Natural killer cell (primary cell): ENCODE measurements around the gene TPM4. TPM values are rescaled to one million over a fixed set of nuclear protein-coding genes. Genes with fewer than 3 reads are reported as not detected.

ENCODE experiments used
- ATAC-seq, 3 donors: fragments of 150-1000 bp in 2 of 3; fragments of 200-7000 bp in 1 of 3; cut with Tn5 transposase; 1 replicate in 1 of 3; 2 replicates in 2 of 3; pipeline ENCODE4 v1.10.0; 2021; ENCODE audit warnings: mild to moderate bottlenecking in 2 of 3, moderate library complexity in 2 of 3
- DNase-seq, 2 donors: peaks; one replicate each; pipeline versions ENCODE4 v3.0.0 to v3.0.0-alpha.2; 2013 to 2021; ENCODE audit warnings: mixed read lengths in 1 of 2
- H3K27ac ChIP-seq: one replicate; pipeline ENCODE4 v1.5.1; 2013; ENCODE audit warnings: mild to moderate bottlenecking, low read length
- H3K27me3 ChIP-seq: one replicate; pipeline ENCODE4 v1.6.1; 2013; ENCODE audit warnings: low read length; ENCODE audit not compliant: control insufficient read depth, insufficient read depth
- H3K36me3 ChIP-seq: one replicate; pipeline ENCODE4 v1.6.1; 2013; ENCODE audit warnings: low read length; ENCODE audit not compliant: control insufficient read depth, insufficient read depth
- H3K4me1 ChIP-seq: one replicate; pipeline ENCODE4 v1.6.1; 2013; ENCODE audit warnings: low read length; ENCODE audit not compliant: control insufficient read depth, insufficient read depth
- H3K4me3 ChIP-seq: one replicate; pipeline ENCODE4 v1.5.1; 2013; ENCODE audit warnings: low read length
- H3K9me3 ChIP-seq: one replicate; pipeline ENCODE4 v1.6.1; 2013; ENCODE audit warnings: low read length; ENCODE audit not compliant: control insufficient read depth, insufficient read depth
- H3K27ac Mint-ChIP-seq, 2 donors: one replicate each; pipeline ENCODE4 v1.8.0; 2022; ENCODE audit warnings: mild to moderate bottlenecking in 2 of 2, mixed read lengths in 2 of 2, moderate library complexity in 1 of 2
- H3K27me3 Mint-ChIP-seq, 2 donors: one replicate each; pipeline ENCODE4 v1.8.0; 2022; ENCODE audit warnings: low read depth in 2 of 2, mixed read lengths in 2 of 2
- H3K36me3 Mint-ChIP-seq: one replicate; pipeline ENCODE4 v1.8.0; 2022; ENCODE audit warnings: mixed read lengths
- H3K4me1 Mint-ChIP-seq, 2 donors: one replicate each; pipeline ENCODE4 v1.8.0; 2022; ENCODE audit warnings: mixed read lengths in 2 of 2
- H3K4me3 Mint-ChIP-seq: one replicate; pipeline ENCODE4 v1.8.0; 2022; ENCODE audit warnings: mild to moderate bottlenecking, moderate library complexity, mixed read lengths
- H3K9me3 Mint-ChIP-seq, 2 donors: one replicate each; pipeline ENCODE4 v1.8.0; 2022; ENCODE audit warnings: mixed read lengths in 2 of 2
- CTCF ChIP-seq: fragments of 200-600 bp; IDR thresholded peaks from one replicate; pipeline ENCODE4 v1.8.0; 2022; ENCODE audit warnings: antibody characterized with exemption
- WGBS: methylation state at CpG from one replicate; pipeline ENCODE4 v1.1.7; 2013; ENCODE audit warnings: missing lambda C conversion rate; ENCODE audit not compliant: insufficient coverage; 5-methylcytosine and 5-hydroxymethylcytosine counted together
- intact Hi-C: fragments of 100-400 bp; cut with micrococcal nuclease; formaldehyde crosslinking; loops from one replicate; pipeline ENCODE4 v1.14.2; 2022
- total RNA-seq, 4 donors: library from RNA; stranded (reverse); fragments of 120-200 nt in 1 of 4; gene quantifications; one replicate each; pipeline versions ENCODE4 v1.2.3 to v1.2.4, GENCODE V29; 2013 to 2022

The TPM4 gene
- total RNA-seq, 3 donors from 2014 or later (not counting 1 experiment from before 2014, with no cell fraction given) = 239 to 283 (median 266) TPM

GRCh38 chr19:16069813-16070365 lies 6.4 kb upstream of the TPM4 start:
- Histone ChIP-seq H3K4me3 (peak overlapping the region; percentile 1), H3K27ac (peak overlapping the region; percentile 95), H3K4me1 (peaks cover 24% of the 10 kb centered on the region), H3K9me3 (no peaks in the 10 kb centered on the region), H3K27me3 (no peaks in the 10 kb centered on the region), H3K36me3 (no peaks in the 10 kb centered on the region)
- TF ChIP-seq CTCF = no peak
- H3K27me3 Mint-ChIP-seq = no peaks in the 10 kb centered on the region
- H3K36me3 Mint-ChIP-seq = no peaks in the 10 kb centered on the region
- no peaks in the 10 kb centered on the region for H3K9me3 Mint-ChIP-seq
- H3K4me3 Mint-ChIP-seq = peak overlapping the region; percentile 22
- DNase-seq (no peak), ATAC-seq (no peak)
- H3K4me1 Mint-ChIP-seq = peaks cover 6 to 20% of the 10 kb centered on the region in 2 donors
- 93% methylated on average over 9 of the region's 10 CpGs for WGBS
- H3K27ac Mint-ChIP-seq = no peak overlapping the region
- intact Hi-C loops = loop anchor here (1.0 to 10.0 kb wide), 2 partner anchors 8 to 515 kb away; no protein-coding TSS in a partner anchor

- intact Hi-C loops = loop anchor here (1.0 to 10.0 kb wide), 2 partner anchors 8 to 514 kb away; no protein-coding TSS in a partner anchor
- 7% methylated on average over 16 of the region's 16 CpGs for WGBS
- no peaks in the 10 kb centered on the region for H3K36me3 ChIP-seq
- H3K36me3 Mint-ChIP-seq = no peaks in the 10 kb centered on the region
- H3K4me3 ChIP-seq = peak overlapping the region; percentile 1
- H3K4me1 ChIP-seq = peaks cover 26% of the 10 kb centered on the region
- H3K27ac Mint-ChIP-seq = no peak overlapping the region
- peak overlapping the region; percentile 22 for H3K4me3 Mint-ChIP-seq
- no peak for TF ChIP-seq CTCF
- no peaks in the 10 kb centered on the region for H3K9me3 ChIP-seq
- H3K27me3 Mint-ChIP-seq = no peaks in the 10 kb centered on the region
- peak; percentile 66 to 94 for DNase-seq
- no peaks in the 10 kb centered on the region for H3K9me3 Mint-ChIP-seq
- no peaks in the 10 kb centered on the region for H3K27me3 ChIP-seq
- peak; percentile 93 to 95 (median 94) for ATAC-seq
- H3K27ac ChIP-seq = peak overlapping the region; percentile 95
- H3K4me1 Mint-ChIP-seq = peaks cover 12 to 26% of the 10 kb centered on the region in 2 donors
Observed at GRCh38 chr19:16070366-16070990, 5.8 kb upstream of the TPM4 start.

- Mint-ChIP-seq H3K4me3 (no peak overlapping the region), H3K4me1 (peaks cover 17 to 32% of the 10 kb centered on the region in 2 donors), H3K9me3 (no peaks in the 10 kb centered on the region), H3K36me3 (no peaks in the 10 kb centered on the region), H3K27me3 (no peaks in the 10 kb centered on the region), H3K27ac (no peak overlapping the region)
- Histone ChIP-seq H3K27me3 (no peaks in the 10 kb centered on the region), H3K27ac (peak overlapping the region; percentile 95), H3K36me3 (no peaks in the 10 kb centered on the region), H3K9me3 (no peaks in the 10 kb centered on the region), H3K4me1 (peaks cover 32% of the 10 kb centered on the region), H3K4me3 (no peak overlapping the region)
- no peak for ATAC-seq
- no peak for TF ChIP-seq CTCF
- 95% methylated on average over 9 of the region's 9 CpGs for WGBS
- no peak for DNase-seq
- intact Hi-C loops = loop anchor here (10.0 kb wide), 1 partner anchor 514 kb away; no protein-coding TSS in a partner anchor
Observed at GRCh38 chr19:16071072-16071691, 5.1 kb upstream of the TPM4 start.
